Activated T-helper 17 cell treated with anti-CD3 and anti-CD28 coated beads, Interleukin-2, amount 50 U/mL, for 72 hours (primary cell): Measurements from ENCODE around the gene COG7. TPM values are rescaled to one million over a fixed set of nuclear protein-coding genes. Genes with fewer than 3 reads are reported as not detected.
A peak's percentile ranks its signal among the peaks of the same experiment; 100 is the strongest.
"Not testable (repeated sequence)": the region's sequence is repeated elsewhere in the genome, so short reads cannot be mapped to it uniquely, and the experiment has no call there.

Source experiments
- ATAC-seq: fragments of 150-1000 bp; cut with Tn5 transposase; replicated peaks from 2 replicates; pipeline ENCODE4 v1.10.0; 2021; ENCODE audit warnings: mild to moderate bottlenecking, moderate library complexity
- H3K27ac Mint-ChIP-seq: one replicate; pipeline ENCODE4 v1.8.0; 2022; ENCODE audit warnings: mixed read lengths
- H3K27me3 Mint-ChIP-seq: one replicate; pipeline ENCODE4 v1.8.0; 2022; ENCODE audit warnings: mixed read lengths
- H3K36me3 Mint-ChIP-seq: one replicate; pipeline ENCODE4 v1.8.0; 2022; ENCODE audit warnings: low read depth, mild to moderate bottlenecking, mixed read lengths
- H3K4me1 Mint-ChIP-seq: one replicate; pipeline ENCODE4 v1.8.0; 2022; ENCODE audit warnings: mixed read lengths
- H3K4me3 Mint-ChIP-seq: one replicate; pipeline ENCODE4 v1.8.0; 2022; ENCODE audit warnings: mild to moderate bottlenecking, mixed read lengths
- H3K9me3 Mint-ChIP-seq: one replicate; pipeline ENCODE4 v1.8.0; 2022; ENCODE audit warnings: mixed read lengths
- total RNA-seq, 2 donors: library from RNA; stranded (reverse); gene quantifications; one replicate each; pipeline ENCODE4 v1.2.3, GENCODE V29; 2022

COG7 gene
- total RNA-seq, 2 donors from 2014 or later: 21.2 to 29.4 TPM

DNA sequence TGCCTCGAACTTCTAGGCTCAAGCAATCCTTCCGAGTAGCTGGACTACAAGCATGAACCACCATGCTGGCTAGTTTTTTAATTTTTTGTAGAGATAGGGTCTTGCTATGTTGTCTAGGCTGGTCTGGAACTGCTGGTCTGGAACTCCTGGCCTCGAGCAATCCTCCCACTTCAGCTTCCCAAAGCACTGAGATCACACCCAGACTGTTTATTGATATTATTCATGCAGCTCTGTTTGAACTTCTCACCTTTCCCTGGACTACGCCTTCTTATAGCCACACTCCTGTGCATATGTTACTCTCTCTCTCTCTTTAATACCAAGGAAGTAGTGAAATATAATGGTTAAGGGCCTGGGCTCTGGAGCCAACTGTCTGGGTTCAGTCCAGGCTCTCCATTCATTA lies 4.6 kb downstream of the COG7 start:
- Mint-ChIP-seq H3K36me3 (peaks cover 39% of the 10 kb centered on the region), H3K27me3 (no peaks in the 10 kb centered on the region), H3K9me3 (no peaks in the 10 kb centered on the region), H3K4me1 (peaks cover 11% of the 10 kb centered on the region), H3K4me3 (no peak overlapping the region), H3K27ac (no peak overlapping the region)
- ATAC-seq: no peak

DNA sequence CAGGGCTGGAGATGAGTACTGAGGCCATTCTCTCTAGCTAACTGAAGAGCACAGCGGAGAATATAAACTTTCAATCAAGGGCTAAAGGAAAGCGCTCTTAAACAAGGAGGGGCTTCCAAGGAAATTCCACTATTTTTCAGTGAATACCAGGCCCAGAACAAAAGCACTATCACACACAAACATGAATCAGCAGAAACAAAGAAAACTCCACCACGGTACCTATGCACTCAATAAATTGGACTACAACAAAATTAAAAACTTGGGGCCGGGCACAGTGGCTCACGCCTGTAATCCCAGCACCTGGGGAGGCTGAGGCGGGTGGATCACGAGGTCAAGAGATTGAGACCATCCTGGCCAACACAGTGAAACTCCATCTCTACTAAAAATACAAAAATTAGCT lies 15.4 kb downstream of the COG7 start:
- H3K27ac Mint-ChIP-seq, H3K4me3 Mint-ChIP-seq, H3K9me3 Mint-ChIP-seq, H3K27me3 Mint-ChIP-seq, ATAC-seq, H3K4me1 Mint-ChIP-seq: not testable (repeated sequence)
- H3K36me3 Mint-ChIP-seq: peaks cover 82% of the 10 kb centered on the region

DNA sequence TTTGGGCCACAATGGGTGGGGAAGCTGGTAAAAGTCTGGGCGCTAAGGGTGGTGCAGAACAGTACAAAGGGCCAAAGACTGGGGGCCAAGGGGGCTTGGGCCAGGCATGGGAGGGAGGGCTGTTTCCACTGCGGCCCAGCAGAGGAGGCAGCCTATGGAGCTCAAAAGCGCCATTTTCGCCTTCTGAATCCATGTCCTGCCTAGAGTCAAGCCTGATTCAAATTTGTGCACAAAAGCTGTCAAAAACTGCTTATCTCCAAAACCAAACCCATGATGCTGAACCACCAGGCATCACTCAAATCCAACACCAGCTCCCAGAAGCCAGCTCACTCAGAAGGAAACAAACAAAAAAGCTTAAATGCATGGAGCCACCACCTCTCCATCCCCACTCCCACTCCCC lies 16.0 kb downstream of the COG7 start:
- H3K4me3 Mint-ChIP-seq: no peak overlapping the region
- H3K9me3 Mint-ChIP-seq: no peaks in the 10 kb centered on the region
- peaks cover 81% of the 10 kb centered on the region for H3K36me3 Mint-ChIP-seq
- ATAC-seq: no peak
- H3K4me1 Mint-ChIP-seq: no peaks in the 10 kb centered on the region
- H3K27ac Mint-ChIP-seq: no peak overlapping the region
- no peaks in the 10 kb centered on the region for H3K27me3 Mint-ChIP-seq

DNA sequence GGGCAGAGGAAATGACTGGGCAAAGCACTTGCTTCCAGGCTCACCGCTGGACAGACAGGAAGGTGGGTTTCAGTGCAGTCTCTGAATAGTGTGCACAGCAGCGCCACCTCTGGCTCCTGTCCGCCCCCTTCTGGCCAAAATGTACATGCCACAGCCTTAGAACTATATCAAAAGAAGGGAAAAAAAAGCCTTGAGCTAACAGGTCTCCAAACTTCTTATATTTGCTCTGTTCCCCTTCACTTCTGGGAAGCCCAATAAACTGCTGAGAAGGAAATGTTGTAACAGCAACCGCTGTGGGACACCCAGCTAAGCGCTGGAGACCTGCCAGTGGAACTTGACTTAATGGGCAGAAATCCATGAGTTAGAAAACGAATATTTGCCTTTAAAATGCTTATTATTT lies 17.5 kb downstream of the COG7 start:
- peak; percentile 82 for ATAC-seq
- H3K9me3 Mint-ChIP-seq: no peaks in the 10 kb centered on the region

DNA sequence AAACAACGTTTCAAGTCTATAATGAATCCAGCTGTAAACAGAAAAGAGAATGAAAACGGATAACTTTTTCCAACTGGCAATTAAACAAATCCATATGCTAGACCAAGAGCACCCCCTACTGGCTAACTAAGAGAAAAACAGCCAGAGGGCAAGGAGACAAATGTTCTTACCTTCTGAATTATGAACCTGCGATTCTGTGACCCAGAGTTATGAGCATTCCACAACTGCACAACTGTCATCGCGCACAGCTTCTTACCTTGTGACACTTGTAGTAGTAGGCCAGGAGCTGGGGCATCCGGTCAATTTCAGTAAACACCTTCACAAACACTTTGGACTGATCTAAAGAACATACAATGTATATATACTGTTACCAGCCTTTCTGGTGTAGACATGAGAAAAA lies 18.6 kb downstream of the COG7 start:
- ATAC-seq: no peak
- Mint-ChIP-seq H3K9me3 (no peaks in the 10 kb centered on the region), H3K36me3 (peaks cover 76% of the 10 kb centered on the region)

More for the DNA sequence above, 17.5 kb downstream of the COG7 start:
- Mint-ChIP-seq H3K4me3 (no peak overlapping the region), H3K27ac (no peak overlapping the region), H3K36me3 (peaks cover 77% of the 10 kb centered on the region), H3K4me1 (no peaks in the 10 kb centered on the region), H3K27me3 (no peaks in the 10 kb centered on the region)

DNA sequence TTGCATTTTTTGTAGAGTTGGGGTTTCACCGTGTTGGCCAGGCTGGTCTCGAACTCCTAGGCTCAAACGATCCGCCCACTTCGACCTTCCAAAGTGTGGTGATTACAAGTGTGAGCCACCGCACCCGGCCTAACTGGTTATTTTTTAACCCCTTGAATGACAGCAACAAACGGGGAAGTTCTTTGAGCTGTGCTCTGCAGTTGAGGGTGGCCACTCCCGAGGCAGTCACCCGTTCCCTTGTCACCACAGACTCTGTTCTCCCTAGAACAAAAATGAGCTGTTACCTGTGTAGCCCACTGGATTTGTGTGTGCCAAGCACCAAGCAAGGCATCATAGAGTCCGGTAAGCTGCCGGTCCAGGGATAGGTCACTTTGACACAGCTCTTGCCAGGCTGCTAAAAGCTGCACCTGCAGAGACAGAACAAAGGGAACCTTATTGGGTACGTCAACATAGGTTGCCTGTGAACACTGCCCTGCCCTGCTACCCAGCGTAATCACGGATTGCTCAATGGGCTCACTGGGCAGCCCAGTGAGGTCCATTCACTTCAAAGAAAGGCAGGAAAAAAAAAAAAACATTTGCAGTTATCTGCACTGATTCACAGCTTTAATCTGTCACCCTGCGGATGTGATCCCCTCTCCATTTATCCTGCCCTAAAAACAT lies 19.6 kb downstream of the COG7 start:
- H3K4me3 Mint-ChIP-seq: no peak overlapping the region
- ATAC-seq: no peak
- H3K27ac Mint-ChIP-seq: no peak overlapping the region
- no peaks in the 10 kb centered on the region for H3K4me1 Mint-ChIP-seq
- H3K36me3 Mint-ChIP-seq: peaks cover 72% of the 10 kb centered on the region
- no peaks in the 10 kb centered on the region for H3K9me3 Mint-ChIP-seq
- H3K27me3 Mint-ChIP-seq: no peaks in the 10 kb centered on the region

More for the DNA sequence above, 18.6 kb downstream of the COG7 start:
- Mint-ChIP-seq H3K27ac (no peak overlapping the region), H3K27me3 (no peaks in the 10 kb centered on the region), H3K4me1 (no peaks in the 10 kb centered on the region), H3K4me3 (no peak overlapping the region)

GRCh38 chr16:23432176-23433128 lies 20.5 kb downstream of the COG7 start:
- no peak for ATAC-seq
- Mint-ChIP-seq H3K36me3 (peaks cover 67% of the 10 kb centered on the region), H3K4me1 (no peaks in the 10 kb centered on the region), H3K27ac (no peak overlapping the region), H3K9me3 (no peaks in the 10 kb centered on the region), H3K4me3 (no peak overlapping the region), H3K27me3 (no peaks in the 10 kb centered on the region)

DNA sequence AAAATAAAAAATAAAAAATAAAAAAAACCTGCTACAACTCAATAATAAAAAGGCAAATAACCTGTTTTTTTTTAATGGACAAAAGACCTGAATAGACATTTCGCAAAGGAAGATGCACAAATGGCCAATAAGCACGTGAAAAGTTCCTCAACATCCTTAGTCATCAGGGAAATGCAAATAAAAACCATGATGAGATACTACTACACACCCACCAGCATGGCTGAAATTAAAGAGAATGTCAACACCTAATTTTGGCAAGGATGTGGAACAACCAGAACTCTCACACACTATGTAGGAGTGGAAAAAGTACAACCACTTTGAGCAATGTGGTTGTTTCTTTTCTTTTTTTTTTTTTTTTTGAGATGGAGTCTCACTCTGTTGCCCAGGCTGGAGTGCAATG lies 24.6 kb downstream of the COG7 start:
- Mint-ChIP-seq H3K9me3 (no peaks in the 10 kb centered on the region), H3K4me3 (no peak overlapping the region), H3K27me3 (no peaks in the 10 kb centered on the region), H3K36me3 (peaks cover 79% of the 10 kb centered on the region), H3K4me1 (no peaks in the 10 kb centered on the region), H3K27ac (no peak overlapping the region)
- ATAC-seq: peak; percentile 28

- Mint-ChIP-seq H3K4me3 (no peak overlapping the region), H3K27me3 (no peaks in the 10 kb centered on the region), H3K4me1 (no peaks in the 10 kb centered on the region), H3K27ac (no peak overlapping the region), H3K36me3 (peaks cover 62% of the 10 kb centered on the region), H3K9me3 (no peaks in the 10 kb centered on the region)
- ATAC-seq: no peak
These were observed 28.6 kb downstream of the COG7 start for GRCh38 chr16:23424292-23424958.

DNA sequence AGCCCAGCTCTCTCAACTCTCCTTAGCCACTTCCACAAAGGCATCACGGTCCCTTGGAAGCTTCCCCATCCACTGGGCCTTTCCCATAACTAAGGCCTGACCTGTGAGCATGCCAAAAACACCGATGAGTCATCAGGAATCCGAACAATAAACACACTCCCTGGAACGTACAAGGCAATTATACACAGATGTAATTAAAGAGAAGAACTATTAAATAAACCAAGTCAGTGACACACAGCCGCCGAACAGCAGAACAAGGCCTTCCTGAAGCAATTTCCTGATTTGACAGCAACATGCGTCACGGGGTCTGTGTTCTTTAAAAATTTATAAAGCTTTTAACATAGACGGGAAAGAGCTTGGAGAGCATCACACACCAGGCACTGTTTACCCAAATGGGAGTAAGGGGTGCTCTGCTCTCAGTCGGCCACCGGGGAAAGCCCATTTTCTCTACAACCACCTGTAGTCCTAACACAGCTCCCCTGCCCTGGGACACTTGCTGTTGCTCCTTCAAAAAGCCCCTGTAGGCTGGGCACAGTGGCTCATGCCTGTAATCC lies 29.4 kb downstream of the COG7 start:
- H3K9me3 Mint-ChIP-seq: no peaks in the 10 kb centered on the region
- no peak overlapping the region for H3K4me3 Mint-ChIP-seq
- ATAC-seq: no peak
- peaks cover 60% of the 10 kb centered on the region for H3K36me3 Mint-ChIP-seq
- no peaks in the 10 kb centered on the region for H3K4me1 Mint-ChIP-seq
- H3K27ac Mint-ChIP-seq: no peak overlapping the region
- no peaks in the 10 kb centered on the region for H3K27me3 Mint-ChIP-seq

DNA sequence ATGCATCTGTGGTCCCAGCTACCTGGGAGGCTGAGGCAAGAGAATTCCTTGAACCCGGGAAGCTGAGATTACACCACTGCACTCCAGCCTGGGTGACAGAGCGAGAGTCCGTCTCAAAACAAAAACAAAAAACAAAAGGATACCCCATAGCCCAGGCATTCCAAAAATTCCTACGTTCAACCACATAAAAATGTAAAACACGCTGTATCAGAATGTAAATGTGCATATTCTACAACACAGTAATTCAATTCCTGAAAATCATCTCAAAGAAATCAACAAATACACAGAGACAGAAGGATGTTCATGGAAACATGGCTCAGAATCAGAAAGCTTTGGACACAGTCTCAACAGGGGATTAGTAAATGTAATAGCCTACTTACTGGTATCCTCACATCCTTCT lies 33.0 kb downstream of the COG7 start:
- no peaks in the 10 kb centered on the region for H3K4me1 Mint-ChIP-seq
- peaks cover 63% of the 10 kb centered on the region for H3K36me3 Mint-ChIP-seq
- ATAC-seq: no peak
- H3K27ac Mint-ChIP-seq: no peak overlapping the region
- no peaks in the 10 kb centered on the region for H3K27me3 Mint-ChIP-seq
- no peaks in the 10 kb centered on the region for H3K9me3 Mint-ChIP-seq
- no peak overlapping the region for H3K4me3 Mint-ChIP-seq

DNA sequence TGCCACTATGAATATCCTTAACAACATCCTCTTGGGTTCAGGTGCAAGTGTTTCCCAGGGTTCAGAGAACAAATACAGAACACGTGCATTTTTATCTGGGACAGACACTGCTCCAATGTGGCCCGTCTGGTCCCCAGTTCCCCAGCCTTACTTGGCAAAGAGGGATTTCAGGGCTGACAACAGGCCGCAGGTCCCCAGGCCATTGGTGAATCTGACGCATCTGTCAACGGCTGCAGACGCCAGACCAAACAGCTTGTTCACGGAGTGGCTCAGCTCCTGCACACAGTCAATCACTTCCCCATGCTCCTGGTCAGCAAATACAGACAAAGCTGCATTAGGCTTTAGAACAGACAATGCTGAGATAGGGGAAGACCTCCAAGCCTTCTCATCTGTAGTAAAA lies 36.2 kb downstream of the COG7 start:
- Mint-ChIP-seq H3K9me3 (no peaks in the 10 kb centered on the region), H3K27ac (no peak overlapping the region), H3K36me3 (peaks cover 70% of the 10 kb centered on the region), H3K4me3 (no peak overlapping the region), H3K4me1 (no peaks in the 10 kb centered on the region), H3K27me3 (no peaks in the 10 kb centered on the region)
- ATAC-seq: no peak

GRCh38 chr16:23414731-23415130 lies 38.3 kb downstream of the COG7 start:
- Mint-ChIP-seq H3K9me3 (no peaks in the 10 kb centered on the region), H3K27ac (no peak overlapping the region), H3K36me3 (peaks cover 78% of the 10 kb centered on the region), H3K27me3 (no peaks in the 10 kb centered on the region), H3K4me3 (no peak overlapping the region), H3K4me1 (no peaks in the 10 kb centered on the region)
- no peak for ATAC-seq

DNA sequence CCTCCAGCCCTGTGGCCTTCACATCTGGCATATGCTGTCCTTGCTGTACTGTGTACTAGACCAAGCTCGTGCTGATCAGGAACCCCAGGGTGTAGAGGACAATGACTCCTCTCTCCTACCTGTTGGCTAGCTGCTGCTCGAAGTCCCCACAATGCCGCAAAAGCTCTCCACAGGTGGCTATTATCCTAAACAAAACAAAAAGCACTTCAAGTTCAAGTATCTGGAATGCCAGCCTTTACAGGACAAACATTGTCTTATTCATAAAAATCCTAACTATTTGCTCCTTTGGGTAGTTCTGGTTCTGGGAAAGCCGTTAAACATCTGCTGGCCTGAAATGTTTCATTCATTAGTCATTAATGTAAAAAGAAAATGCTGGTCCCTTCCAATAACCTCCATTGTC lies 42.8 kb downstream of the COG7 start:
- Mint-ChIP-seq H3K36me3 (peaks cover 85% of the 10 kb centered on the region), H3K27me3 (no peaks in the 10 kb centered on the region), H3K9me3 (no peaks in the 10 kb centered on the region), H3K4me3 (no peak overlapping the region), H3K4me1 (no peaks in the 10 kb centered on the region), H3K27ac (no peak overlapping the region)
- ATAC-seq: no peak
